Coronary artery (tissue), 2 donors: ENCODE results near the gene CDC37.
"Not testable (repeated sequence)": the region's sequence is repeated elsewhere in the genome, so short reads cannot be mapped to it uniquely, and the experiment has no call there.

Experiments used
- DNase-seq: peaks from one replicate; pipeline ENCODE4 v3.0.0-alpha.2; 2017; ENCODE audit warnings: low spot score
- H3K27ac ChIP-seq, 2 donors: fragments of 200-600 bp; sonication (generic); one replicate each; pipeline ENCODE4 v1.5.1; 2016 to 2019
- H3K4me3 ChIP-seq: fragments of 200-600 bp; sonication (generic); 2 replicates; pipeline ENCODE4 v1.5.1; 2016; ENCODE audit warnings: mild to moderate bottlenecking, moderate library complexity
- CTCF ChIP-seq: fragments of 200-600 bp; sonication (generic); IDR thresholded peaks from one replicate; pipeline ENCODE4 v1.5.1; 2019; ENCODE audit warnings: antibody characterized with exemption

Gene CDC37

GRCh38 chr19:10380313-10381102, 22.8 kb downstream of the CDC37 start, which contains the start of gene TYK2:
Gene TYK2 (minus strand): TSS chr19:10380572. CDS start chr19:10378406, 2,166 bp downstream.
- peak; percentile 98 for DNase-seq
- Histone ChIP-seq H3K4me3 (peak within 1 kb of the TSS; percentile 99), H3K27ac (peak within 1 kb of the TSS; percentile 83 to 93)
- no peak for TF ChIP-seq CTCF

GRCh38 chr19:10379880-10380312, 23.4 kb downstream of the CDC37 start:
- TF ChIP-seq CTCF: no peak
- no peak for DNase-seq
- H3K27ac ChIP-seq: peak overlapping the region; percentile 83 to 93
- H3K4me3 ChIP-seq: peak overlapping the region; percentile 99

- DNase-seq: no peak
- no peak overlapping the region for H3K27ac ChIP-seq
- no peak for TF ChIP-seq CTCF
- no peak overlapping the region for H3K4me3 ChIP-seq
Observed at GRCh38 chr19:10378124-10378523, 25.2 kb downstream of the CDC37 start.

GRCh38 chr19:10377140-10377640, 26.2 kb downstream of the CDC37 start:
- DNase-seq, H3K27ac ChIP-seq: not testable (repeated sequence)

GRCh38 chr19:10374931-10375330, 28.4 kb downstream of the CDC37 start:
- no peak for DNase-seq
- H3K4me3 ChIP-seq: no peak overlapping the region
- no peak for TF ChIP-seq CTCF
- no peak overlapping the region for H3K27ac ChIP-seq

More at GRCh38 chr19:10377140-10377640, 26.2 kb downstream of the CDC37 start:
- H3K4me3 ChIP-seq: not testable (repeated sequence)

- no peak for TF ChIP-seq CTCF
- no peak for DNase-seq
- H3K4me3 ChIP-seq: no peak overlapping the region
- no peak overlapping the region for H3K27ac ChIP-seq
Observed at GRCh38 chr19:10372690-10373089, 30.7 kb downstream of the CDC37 start.

- no peak for DNase-seq
- no peak for TF ChIP-seq CTCF
- Histone ChIP-seq H3K4me3 (no peak overlapping the region), H3K27ac (no peak overlapping the region)
Observed at GRCh38 chr19:10368101-10368803, 35.1 kb downstream of the CDC37 start.

GRCh38 chr19:10366950-10367512, 36.3 kb downstream of the CDC37 start:
- DNase-seq, H3K4me3 ChIP-seq, H3K27ac ChIP-seq: not testable (repeated sequence)
